Neural progenitor cell (in vitro differentiated cells): ENCODE data around the gene GNAI1.

Source experiments
- EZH2 ChIP-seq: fragments of 200-600 bp; sonication (generic); IDR thresholded peaks from 2 replicates; pipeline ENCODE4 v1.6.1; 2017; ENCODE audit warnings: antibody characterized with exemption, mild to moderate bottlenecking, moderate library complexity
- EZH2phosphoT487 ChIP-seq: fragments of 200-600 bp; sonication (generic); IDR thresholded peaks from 2 replicates; pipeline ENCODE4 v1.6.1; 2017; ENCODE audit warnings: antibody characterized with exemption
- TF ChIP-seq, protein P1 (sequence below): fragments of 200-600 bp; sonication (generic); IDR thresholded peaks from 2 replicates; pipeline ENCODE4 v1.5.1; 2017; ENCODE audit warnings: antibody characterized with exemption, mild to moderate bottlenecking

- TF ChIP-seq, protein P1, sequence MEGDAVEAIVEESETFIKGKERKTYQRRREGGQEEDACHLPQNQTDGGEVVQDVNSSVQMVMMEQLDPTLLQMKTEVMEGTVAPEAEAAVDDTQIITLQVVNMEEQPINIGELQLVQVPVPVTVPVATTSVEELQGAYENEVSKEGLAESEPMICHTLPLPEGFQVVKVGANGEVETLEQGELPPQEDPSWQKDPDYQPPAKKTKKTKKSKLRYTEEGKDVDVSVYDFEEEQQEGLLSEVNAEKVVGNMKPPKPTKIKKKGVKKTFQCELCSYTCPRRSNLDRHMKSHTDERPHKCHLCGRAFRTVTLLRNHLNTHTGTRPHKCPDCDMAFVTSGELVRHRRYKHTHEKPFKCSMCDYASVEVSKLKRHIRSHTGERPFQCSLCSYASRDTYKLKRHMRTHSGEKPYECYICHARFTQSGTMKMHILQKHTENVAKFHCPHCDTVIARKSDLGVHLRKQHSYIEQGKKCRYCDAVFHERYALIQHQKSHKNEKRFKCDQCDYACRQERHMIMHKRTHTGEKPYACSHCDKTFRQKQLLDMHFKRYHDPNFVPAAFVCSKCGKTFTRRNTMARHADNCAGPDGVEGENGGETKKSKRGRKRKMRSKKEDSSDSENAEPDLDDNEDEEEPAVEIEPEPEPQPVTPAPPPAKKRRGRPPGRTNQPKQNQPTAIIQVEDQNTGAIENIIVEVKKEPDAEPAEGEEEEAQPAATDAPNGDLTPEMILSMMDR: no peak
- TF ChIP-seq EZH2 (no peak), EZH2phosphoT487 (no peak)
These were observed 100.7 kb downstream of the GNAI1 start for GRCh38 chr7:80235334-80235733.
